HepG2 (cell line): ENCODE measurements around the gene NDUFAF3. TPM values are rescaled to one million over a fixed set of nuclear protein-coding genes. Genes with fewer than 3 reads are reported as not detected.
A peak's percentile ranks its signal among the peaks of the same experiment; 100 is the strongest.

Experiments
- ATAC-seq: fragments of 200-7000 bp; cut with Tn5 transposase; 3 replicates; pipeline ENCODE4 v1.9.1; 2020; ENCODE audit warnings: mild to moderate bottlenecking, moderate library complexity
- BruUV-seq: library from RNA; stranded (reverse); fragments of 400-500 nt; replicated peaks from 2 replicates; lab custom pipeline; 2021; lab: Mats Ljungman, UMichigan
- CTCF ChIA-PET: fragments of 300-600 bp; formaldehyde crosslinking; extraction: SDS; loops from one replicate; lab custom pipeline; 2021; ENCODE audit warnings: low total read pairs, inconsistent platforms, low intra/inter-chr PET ratio; lab: Yijun Ruan, JAX
- POLR2A ChIA-PET: fragments of 350-600 bp; sonication (Branson Sonifier 250); formaldehyde crosslinking; loops from one replicate; lab custom pipeline; 2020; ENCODE audit warnings: antibody characterized with exemption, inconsistent platforms; lab: Yijun Ruan, JAX
- DNase-seq: peaks from one replicate; pipeline ENCODE4 v3.0.0-alpha.2; 2015; ENCODE audit warnings: low spot score
- FAIRE-seq: peaks from 3 replicates; lab custom pipeline; 2011; peaks lifted over from hg19 to GRCh38; lab: Jason Lieb, UNC
- H2AFZ ChIP-seq: one replicate; pipeline ENCODE4 v1.6.1; 2011; ENCODE audit warnings: low read length, inconsistent platforms
- H3K27ac ChIP-seq: fragments of 300-600 bp; 3 replicates; pipeline ENCODE4 v1.8.0; 2011; ENCODE audit warnings: mixed run types, mild to moderate bottlenecking, mixed read lengths, low read length, inconsistent platforms; ENCODE audit not compliant: insufficient read depth; ENCODE audit errors: extremely low read length
- H3K27me3 ChIP-seq, 2 experiments: fragments of 200-600 bp in 1 of 2; 2 replicates in 1 of 2; 3 replicates in 1 of 2; pipeline versions ENCODE4 v1.6.0 to v1.8.0; 2011; ENCODE audit warnings: low read length in 2 of 2, mild to moderate bottlenecking in 2 of 2, moderate library complexity in 2 of 2, inconsistent platforms in 1 of 2; ENCODE audit not compliant: insufficient read depth in 2 of 2, control insufficient read depth in 1 of 2
- H3K36me3 ChIP-seq, 2 experiments: fragments of 200-600 bp in 1 of 2; replicated peaks in 1 of 2; 2 replicates in 1 of 2; 3 replicates in 1 of 2; pipeline versions ENCODE4 v1.5.1 to v1.8.0; 2011; ENCODE audit warnings: low read length in 2 of 2, inconsistent platforms in 1 of 2; ENCODE audit not compliant: insufficient read depth in 2 of 2, control insufficient read depth in 1 of 2
- H3K4me1 ChIP-seq: 2 replicates; pipeline ENCODE4 v1.5.1; 2012; ENCODE audit warnings: low read length, inconsistent platforms; ENCODE audit not compliant: insufficient read depth
- H3K4me2 ChIP-seq: 2 replicates; pipeline ENCODE4 v1.6.0; 2011; ENCODE audit warnings: low read depth, low read length, inconsistent platforms
- H3K4me3 ChIP-seq, 3 experiments: fragments of 200-600 bp in 1 of 3; sonication (generic), shearing (Covaris generic) in 1 of 3; replicated peaks in 1 of 3; 2 replicates each; pipeline ENCODE4 v1.5.1; 2011 to 2016; ENCODE audit warnings: low read length in 3 of 3, inconsistent platforms in 2 of 3, low read depth in 2 of 3, mild to moderate bottlenecking in 2 of 3, control low read depth in 1 of 3, mixed read lengths in 1 of 3; ENCODE audit not compliant: insufficient read depth in 1 of 3
- H3K79me2 ChIP-seq: one replicate; pipeline ENCODE4 v1.6.1; 2011; ENCODE audit warnings: low read length, inconsistent platforms; ENCODE audit not compliant: insufficient read depth
- H3K9ac ChIP-seq: 2 replicates; pipeline ENCODE4 v1.6.0; 2011; ENCODE audit warnings: mild to moderate bottlenecking, low read depth, low read length, inconsistent platforms; ENCODE audit not compliant: insufficient read depth
- H3K9me3 ChIP-seq: 2 replicates; pipeline ENCODE4 v1.5.1; 2012; ENCODE audit warnings: mild to moderate bottlenecking, low read length
- H4K20me1 ChIP-seq: 2 replicates; pipeline ENCODE4 v1.6.0; 2011; ENCODE audit warnings: inconsistent platforms, mild to moderate bottlenecking, low read length, moderate library complexity; ENCODE audit not compliant: insufficient read depth
- RARA ChIP-seq: IDR thresholded peaks from 2 replicates; pipeline ENCODE4 v1.6.1; 2016; ENCODE audit warnings: missing genetic modification reagents, missing compliant biosample characterization
- RNF2 ChIP-seq: fragments of 450-650 bp; conservative IDR thresholded peaks from 2 replicates; pipeline ENCODE4 v1.6.1; 2016; ENCODE audit warnings: low read depth
- SETDB1 ChIP-seq: sonication (generic); formaldehyde crosslinking; IDR thresholded peaks from 2 replicates; pipeline ENCODE4 v1.5.1; 2020; ENCODE audit warnings: missing genetic modification reagents, mild to moderate bottlenecking, borderline replicate concordance
- SKI ChIP-seq: fragments of 450-650 bp; IDR thresholded peaks from one replicate; pipeline ENCODE4 v1.6.1; 2018; ENCODE audit warnings: mild to moderate bottlenecking; ENCODE audit not compliant: partially characterized antibody
- STAG1 ChIP-seq: sonication (generic); formaldehyde crosslinking; IDR thresholded peaks from 2 replicates; pipeline ENCODE4 v1.4.0; 2020; ENCODE audit warnings: missing genetic modification reagents
- ZMYM2 ChIP-seq: sonication (generic); formaldehyde crosslinking; IDR thresholded peaks from 2 replicates; pipeline ENCODE4 v1.8.0; 2022; ENCODE audit warnings: mild to moderate bottlenecking, missing genetic modification reagents
- ZNF121 ChIP-seq: sonication (generic); formaldehyde crosslinking; IDR thresholded peaks from 2 replicates; pipeline ENCODE4 v1.5.0; 2020; ENCODE audit warnings: mild to moderate bottlenecking, missing genetic modification reagents
- ZNF335 ChIP-seq: sonication (generic); formaldehyde crosslinking; IDR thresholded peaks from 2 replicates; pipeline ENCODE4 v1.4.0; 2020; ENCODE audit warnings: missing genetic modification reagents
- ZSCAN29 ChIP-seq: sonication (generic); formaldehyde crosslinking; conservative IDR thresholded peaks from 2 replicates; pipeline ENCODE4 v1.4.0; 2020; ENCODE audit warnings: mild to moderate bottlenecking, missing genetic modification reagents
- WGBS: methylation state at CpG from one replicate; pipeline ENCODE4 v1.1.6; 2017; ENCODE audit warnings: low lambda C conversion rate; 5-methylcytosine and 5-hydroxymethylcytosine counted together
- in situ Hi-C: cut with HindIII; loops from 2 replicates; pipeline ENCODE4 v1.10.0; 2017; ENCODE audit warnings: low pct_unique_long_range_greater_than_20kb; ENCODE audit not compliant: extremely low pct_ligation_motif_present
- intact Hi-C: fragments of 100-400 bp; cut with micrococcal nuclease; formaldehyde crosslinking; loops from one replicate; pipeline ENCODE4 v1.10.0; 2022; ENCODE audit not compliant: unreplicated experiment
- polyA plus RNA-seq, 8 experiments: library from polyadenylated mRNA; depleted of rRNA in 3 of 8; stranded (reverse) in 7 of 8; unstranded in 1 of 8; fragments of >200 nt; fragmentation: Illumina TruSeq in 4 of 8; extraction: Trizol in 4 of 8; gene quantifications; 2 replicates each; pipeline versions ENCODE4 v1.2.1 to v1.2.3, GENCODE V29; 2011 to 2016; ENCODE audit warnings: low read depth in 4 of 8, missing spikeins in 1 of 8, mixed read lengths in 1 of 8; ENCODE audit not compliant: insufficient read depth in 1 of 8
- total RNA-seq, 5 experiments: library from RNA; depleted of rRNA; stranded (reverse); fragments of >200 nt; fragmentation: Illumina TruSeq; extraction: Trizol; gene quantifications; 2 replicates each; pipeline ENCODE4 v1.2.3, GENCODE V29; 2016; ENCODE audit warnings: low read depth in 1 of 5
- TF ChIP-seq, protein P1 (sequence below): sonication (generic); formaldehyde crosslinking; IDR thresholded peaks from 2 replicates; pipeline ENCODE4 v1.8.1; 2023; ENCODE audit warnings: missing genetic modification reagents, mild to moderate bottlenecking, borderline replicate concordance
- TF ChIP-seq, protein P2 (sequence below): IDR thresholded peaks from 2 replicates; pipeline ENCODE4 v1.6.1; 2016; ENCODE audit warnings: control low read depth
- TF ChIP-seq, protein P3 (sequence below): sonication (generic); formaldehyde crosslinking; IDR thresholded peaks from 2 replicates; pipeline ENCODE4 v1.5.0; 2020; ENCODE audit warnings: missing genetic modification reagents
- TF ChIP-seq, protein P4 (sequence below): IDR thresholded peaks from 2 replicates; pipeline ENCODE4 v1.6.1; 2016; ENCODE audit warnings: missing biosample characterization, missing genetic modification reagents, low read depth
- TF ChIP-seq, protein P5 (sequence below): sonication (generic); formaldehyde crosslinking; IDR thresholded peaks from 2 replicates; pipeline ENCODE4 v1.5.0; 2020; ENCODE audit warnings: mild to moderate bottlenecking, missing genetic modification reagents
- TF ChIP-seq, protein P6 (sequence below): IDR thresholded peaks from 2 replicates; pipeline ENCODE4 v1.6.1; 2016
- TF ChIP-seq, protein P7 (sequence below): sonication (generic); formaldehyde crosslinking; IDR thresholded peaks from 2 replicates; pipeline ENCODE4 v1.4.0; 2020; ENCODE audit warnings: missing genetic modification reagents

Gene NDUFAF3
- total and polyA plus RNA-seq, 2 of the 13 experiments (the other 11 are each of a cell fraction or from before 2014, with no cell fraction given), result 39.0 to 50.0 TPM

DNA sequence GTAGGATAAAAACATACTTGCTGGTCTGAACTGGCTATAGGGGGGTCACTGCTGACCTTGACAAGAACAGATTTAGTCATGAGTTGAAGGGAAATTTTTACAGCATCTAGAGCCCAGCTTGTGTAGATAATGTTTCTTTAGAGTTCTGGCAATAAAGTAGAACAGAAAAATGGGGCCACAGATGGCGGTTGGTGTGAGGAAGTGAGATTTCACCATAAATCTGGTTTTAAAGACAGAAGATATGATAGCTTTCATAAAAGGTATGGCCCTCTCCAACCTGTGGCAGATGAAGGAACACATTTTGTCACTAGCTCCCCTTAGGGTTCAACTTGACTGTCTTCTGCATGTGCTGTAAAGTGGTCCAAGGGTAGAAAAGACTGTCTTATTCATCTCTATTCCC lies 31.6 kb downstream of the NDUFAF3 start (continued):
- no peak for TF ChIP-seq RNF2
- TF ChIP-seq, protein P1, sequence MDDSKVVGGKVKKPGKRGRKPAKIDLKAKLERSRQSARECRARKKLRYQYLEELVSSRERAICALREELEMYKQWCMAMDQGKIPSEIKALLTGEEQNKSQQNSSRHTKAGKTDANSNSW (CRISPR knock-in tag), result no peak
- TF ChIP-seq, protein P2, sequence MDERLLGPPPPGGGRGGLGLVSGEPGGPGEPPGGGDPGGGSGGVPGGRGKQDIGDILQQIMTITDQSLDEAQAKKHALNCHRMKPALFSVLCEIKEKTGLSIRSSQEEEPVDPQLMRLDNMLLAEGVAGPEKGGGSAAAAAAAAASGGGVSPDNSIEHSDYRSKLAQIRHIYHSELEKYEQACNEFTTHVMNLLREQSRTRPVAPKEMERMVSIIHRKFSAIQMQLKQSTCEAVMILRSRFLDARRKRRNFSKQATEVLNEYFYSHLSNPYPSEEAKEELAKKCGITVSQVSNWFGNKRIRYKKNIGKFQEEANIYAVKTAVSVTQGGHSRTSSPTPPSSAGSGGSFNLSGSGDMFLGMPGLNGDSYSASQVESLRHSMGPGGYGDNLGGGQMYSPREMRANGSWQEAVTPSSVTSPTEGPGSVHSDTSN, result no peak
- TF ChIP-seq ZNF335 (CRISPR knock-in tag), result no peak
- no peak for TF ChIP-seq SETDB1 (CRISPR knock-in tag)
- no peak for TF ChIP-seq SKI
- TF ChIP-seq, protein P3, sequence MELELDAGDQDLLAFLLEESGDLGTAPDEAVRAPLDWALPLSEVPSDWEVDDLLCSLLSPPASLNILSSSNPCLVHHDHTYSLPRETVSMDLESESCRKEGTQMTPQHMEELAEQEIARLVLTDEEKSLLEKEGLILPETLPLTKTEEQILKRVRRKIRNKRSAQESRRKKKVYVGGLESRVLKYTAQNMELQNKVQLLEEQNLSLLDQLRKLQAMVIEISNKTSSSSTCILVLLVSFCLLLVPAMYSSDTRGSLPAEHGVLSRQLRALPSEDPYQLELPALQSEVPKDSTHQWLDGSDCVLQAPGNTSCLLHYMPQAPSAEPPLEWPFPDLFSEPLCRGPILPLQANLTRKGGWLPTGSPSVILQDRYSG (CRISPR knock-in tag), result no peak
- TF ChIP-seq, protein P4, sequence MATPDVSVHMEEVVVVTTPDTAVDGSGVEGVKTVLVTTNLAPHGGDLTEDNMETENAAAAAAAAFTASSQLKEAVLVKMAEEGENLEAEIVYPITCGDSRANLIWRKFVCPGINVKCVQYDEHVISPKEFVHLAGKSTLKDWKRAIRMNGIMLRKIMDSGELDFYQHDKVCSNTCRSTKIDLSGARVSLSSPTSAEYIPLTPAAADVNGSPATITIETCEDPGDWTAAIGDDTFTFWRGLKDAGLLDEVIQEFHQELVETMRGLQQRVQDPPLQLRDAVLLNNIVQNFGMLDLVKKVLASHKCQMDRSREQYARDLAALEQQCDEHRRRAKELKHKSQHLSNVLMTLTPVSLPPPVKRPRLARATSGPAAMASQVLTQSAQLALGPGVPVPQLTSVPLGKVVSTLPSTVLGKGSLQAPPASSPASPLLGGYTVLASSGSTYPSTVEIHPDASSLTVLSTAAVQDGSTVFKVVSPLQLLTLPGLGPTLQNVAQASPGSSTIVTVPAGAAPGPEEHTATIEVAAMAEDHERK (CRISPR knock-in tag), result no peak

DNA sequence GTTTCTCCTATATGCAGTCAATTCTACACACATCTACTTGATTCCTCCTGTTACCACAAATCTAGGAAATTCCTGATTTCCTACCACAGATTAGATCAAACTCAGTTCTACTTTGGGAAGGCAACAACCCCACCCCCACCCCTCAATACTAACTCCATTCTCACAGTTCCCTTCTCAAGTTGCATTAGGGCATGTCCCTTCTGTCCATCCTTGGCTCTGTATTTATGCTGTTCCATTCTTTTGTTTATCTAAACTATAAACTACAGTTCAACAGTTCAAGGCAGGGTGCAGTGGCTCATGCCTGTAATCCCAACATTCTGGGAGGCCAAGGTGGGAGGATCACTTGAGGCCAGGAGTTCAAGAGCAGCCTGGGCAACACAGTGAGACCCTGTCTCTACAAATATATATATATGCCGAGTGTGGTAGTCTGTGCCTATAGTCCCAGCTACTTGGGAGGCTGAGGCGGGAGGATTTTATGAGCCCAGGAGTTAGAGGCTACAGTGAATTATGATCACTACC lies 32.5 kb downstream of the NDUFAF3 start:
- Histone ChIP-seq H3K4me3 (no peak overlapping the region), H3K4me1 (peaks cover 27% of the 10 kb centered on the region), H3K9ac (no peak overlapping the region), H3K27me3 (no peaks in the 10 kb centered on the region), H3K79me2 (peaks cover 4% of the 10 kb centered on the region), H3K27ac (no peak overlapping the region), H4K20me1 (0 out of 2 replicates have a peak, but pooled peaks cover 5% of the 10 kb centered on the region), H3K9me3 (no peaks in the 10 kb centered on the region), H2AFZ (no peak overlapping the region), H3K4me2 (no peak overlapping the region), H3K36me3 (peaks cover 30 to 64% of the 10 kb centered on the region in 2 experiments)
- CTCF ChIA-PET, result no interaction called here
- 100% methylated on average over 2 of the region's 2 CpGs for WGBS
- no peak for FAIRE-seq
- in situ Hi-C loops, result no loop called here
- DNase-seq, result no peak
- BruUV-seq, result no TSS peak
- POLR2A ChIA-PET, result interaction anchor here (1.5 kb wide), 1 partner anchor 25 kb away, joined by 4 read pairs; the partner anchor contains the start of gene IMPDH2
- intact Hi-C loops, result no loop called here
- no peak for ATAC-seq
- TF ChIP-seq STAG1 (CRISPR knock-in tag) (no peak), ZNF121 (CRISPR knock-in tag) (peak; percentile 88), RARA (CRISPR knock-in tag) (0 out of 2 replicates have a peak, but pooled peaks have one; percentile 23), ZSCAN29 (CRISPR knock-in tag) (no peak), ZMYM2 (CRISPR knock-in tag) (0 out of 2 replicates have a peak, but pooled peaks have one; percentile 42)
- TF ChIP-seq, protein P5, sequence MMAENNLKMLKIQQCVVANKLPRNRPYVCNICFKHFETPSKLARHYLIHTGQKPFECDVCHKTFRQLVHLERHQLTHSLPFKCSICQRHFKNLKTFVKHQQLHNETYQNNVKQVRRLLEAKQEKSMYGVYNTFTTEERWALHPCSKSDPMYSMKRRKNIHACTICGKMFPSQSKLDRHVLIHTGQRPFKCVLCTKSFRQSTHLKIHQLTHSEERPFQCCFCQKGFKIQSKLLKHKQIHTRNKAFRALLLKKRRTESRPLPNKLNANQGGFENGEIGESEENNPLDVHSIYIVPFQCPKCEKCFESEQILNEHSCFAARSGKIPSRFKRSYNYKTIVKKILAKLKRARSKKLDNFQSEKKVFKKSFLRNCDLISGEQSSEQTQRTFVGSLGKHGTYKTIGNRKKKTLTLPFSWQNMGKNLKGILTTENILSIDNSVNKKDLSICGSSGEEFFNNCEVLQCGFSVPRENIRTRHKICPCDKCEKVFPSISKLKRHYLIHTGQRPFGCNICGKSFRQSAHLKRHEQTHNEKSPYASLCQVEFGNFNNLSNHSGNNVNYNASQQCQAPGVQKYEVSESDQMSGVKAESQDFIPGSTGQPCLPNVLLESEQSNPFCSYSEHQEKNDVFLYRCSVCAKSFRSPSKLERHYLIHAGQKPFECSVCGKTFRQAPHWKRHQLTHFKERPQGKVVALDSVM (CRISPR knock-in tag), result peak; percentile 94
- TF ChIP-seq, protein P6, sequence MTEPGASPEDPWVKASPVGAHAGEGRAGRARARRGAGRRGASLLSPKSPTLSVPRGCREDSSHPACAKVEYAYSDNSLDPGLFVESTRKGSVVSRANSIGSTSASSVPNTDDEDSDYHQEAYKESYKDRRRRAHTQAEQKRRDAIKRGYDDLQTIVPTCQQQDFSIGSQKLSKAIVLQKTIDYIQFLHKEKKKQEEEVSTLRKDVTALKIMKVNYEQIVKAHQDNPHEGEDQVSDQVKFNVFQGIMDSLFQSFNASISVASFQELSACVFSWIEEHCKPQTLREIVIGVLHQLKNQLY, result no peak
- TF ChIP-seq, protein P7, sequence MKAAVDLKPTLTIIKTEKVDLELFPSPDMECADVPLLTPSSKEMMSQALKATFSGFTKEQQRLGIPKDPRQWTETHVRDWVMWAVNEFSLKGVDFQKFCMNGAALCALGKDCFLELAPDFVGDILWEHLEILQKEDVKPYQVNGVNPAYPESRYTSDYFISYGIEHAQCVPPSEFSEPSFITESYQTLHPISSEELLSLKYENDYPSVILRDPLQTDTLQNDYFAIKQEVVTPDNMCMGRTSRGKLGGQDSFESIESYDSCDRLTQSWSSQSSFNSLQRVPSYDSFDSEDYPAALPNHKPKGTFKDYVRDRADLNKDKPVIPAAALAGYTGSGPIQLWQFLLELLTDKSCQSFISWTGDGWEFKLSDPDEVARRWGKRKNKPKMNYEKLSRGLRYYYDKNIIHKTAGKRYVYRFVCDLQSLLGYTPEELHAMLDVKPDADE, result no peak
